COLO668 (cell line): ENCODE results near the gene HNRNPUL2.
"Not testable (repeated sequence)": the region's sequence is repeated elsewhere in the genome, so short reads cannot be mapped to it uniquely, and the experiment has no call there.

ENCODE experiments used
- DNase-seq: peaks from one replicate; lab custom pipeline; 2025; ENCODE audit not compliant: unreplicated experiment; lab: John Stamatoyannopoulos, UW

Gene HNRNPUL2

GRCh38 chr11:62705880-62706849, 21.1 kb downstream of the HNRNPUL2 start:
- peak; percentile 97 for DNase-seq

- peak; percentile 44 for DNase-seq
These were observed 21.8 kb downstream of the HNRNPUL2 start for GRCh38 chr11:62705413-62705812.

- DNase-seq, result not testable (repeated sequence)
These were observed 23.3 kb downstream of the HNRNPUL2 start for GRCh38 chr11:62703921-62704320.

- no peak for DNase-seq
These were observed 25.0 kb downstream of the HNRNPUL2 start for GRCh38 chr11:62702246-62702645.

- peak; percentile 63 for DNase-seq
These were observed 32.6 kb downstream of the HNRNPUL2 start for GRCh38 chr11:62694455-62695167.

- not testable (repeated sequence) for DNase-seq
These were observed 33.6 kb downstream of the HNRNPUL2 start for GRCh38 chr11:62693624-62694023.

- DNase-seq, result no peak
These were observed 37.7 kb downstream of the HNRNPUL2 start, which contains the start of gene LRRN4CL for GRCh38 chr11:62689421-62690183. TSS of gene LRRN4CL (minus strand) at chr11:62689530. CDS start at chr11:62688508, 1,022 bp downstream.

GRCh38 chr11:62688491-62688890, 38.8 kb downstream of the HNRNPUL2 start:
- DNase-seq, result no peak

GRCh38 chr11:62687508-62688396, 39.5 kb downstream of the HNRNPUL2 start:
- no peak for DNase-seq

GRCh38 chr11:62682518-62682917, 44.7 kb downstream of the HNRNPUL2 start:
- DNase-seq, result no peak

- DNase-seq, result peak; percentile 43
These were observed 46.4 kb downstream of the HNRNPUL2 start for GRCh38 chr11:62680825-62681240.

- peak; percentile 84 for DNase-seq
These were observed 48.2 kb downstream of the HNRNPUL2 start, which contains the start of gene UBXN1 for GRCh38 chr11:62678770-62679696. TSS of gene UBXN1 (minus strand) at chr11:62679073. CDS start at chr11:62678923, 150 bp downstream.

- DNase-seq, result no peak
These were observed 48.9 kb downstream of the HNRNPUL2 start for GRCh38 chr11:62678433-62678769.

- no peak for DNase-seq
These were observed 49.5 kb downstream of the HNRNPUL2 start for GRCh38 chr11:62677714-62678113.

- DNase-seq, result no peak
These were observed 50.1 kb downstream of the HNRNPUL2 start for GRCh38 chr11:62677156-62677555.

- DNase-seq, result no peak
These were observed 50.6 kb downstream of the HNRNPUL2 start for GRCh38 chr11:62676698-62677097.

- DNase-seq, result not testable (repeated sequence)
These were observed 51.8 kb downstream of the HNRNPUL2 start for GRCh38 chr11:62675415-62675814.

GRCh38 chr11:62673196-62673525, 54.1 kb downstream of the HNRNPUL2 start:
- DNase-seq, result no peak
